MCF 10A (cell line): ENCODE results near the gene GP5. TPM values are rescaled to one million over a fixed set of nuclear protein-coding genes. Genes with fewer than 3 reads are reported as not detected.

Experiments used
- BruUV-seq: library from RNA; stranded (reverse); fragments of 400-500 nt; replicated peaks from 2 replicates; lab custom pipeline; 2021; lab: Mats Ljungman, UMichigan
- CTCF ChIA-PET: fragments of 300-600 bp; sonication (Branson Sonifier 250); formaldehyde crosslinking; extraction: SDS; loops from one replicate; lab custom pipeline; 2021; ENCODE audit warnings: antibody characterized with exemption, inconsistent platforms; lab: Yijun Ruan, JAX
- POLR2A ChIA-PET: fragments of 300-600, 350-650 bp; sonication (Branson Sonifier 250); formaldehyde crosslinking; extraction: SDS; loops from one replicate; lab custom pipeline; 2020; ENCODE audit warnings: antibody characterized with exemption, inconsistent platforms; lab: Yijun Ruan, JAX
- DNase-seq: peaks from one replicate; pipeline ENCODE4 v3.0.0-alpha.2; 2018; ENCODE audit not compliant: unreplicated experiment
- H3K27ac Mint-ChIP-seq: one replicate; pipeline ENCODE4 v1.8.0; 2022; ENCODE audit warnings: mild to moderate bottlenecking, low read depth, mixed read lengths; ENCODE audit not compliant: unreplicated experiment
- H3K27me3 Mint-ChIP-seq: one replicate; pipeline ENCODE4 v1.8.0; 2022; ENCODE audit warnings: mixed read lengths; ENCODE audit not compliant: insufficient read depth, unreplicated experiment
- H3K36me3 Mint-ChIP-seq: one replicate; pipeline ENCODE4 v1.8.0; 2022; ENCODE audit warnings: mild to moderate bottlenecking, moderate library complexity, mixed read lengths; ENCODE audit not compliant: insufficient read depth, unreplicated experiment
- H3K4me1 Mint-ChIP-seq: one replicate; pipeline ENCODE4 v1.8.0; 2022; ENCODE audit warnings: mixed read lengths; ENCODE audit not compliant: insufficient read depth, unreplicated experiment
- H3K4me3 Mint-ChIP-seq: one replicate; pipeline ENCODE4 v1.8.0; 2022; ENCODE audit warnings: mild to moderate bottlenecking, moderate library complexity, mixed read lengths; ENCODE audit not compliant: unreplicated experiment
- H3K9me3 Mint-ChIP-seq: one replicate; pipeline ENCODE4 v1.8.0; 2022; ENCODE audit warnings: mixed read lengths; ENCODE audit not compliant: unreplicated experiment
- intact Hi-C: fragments of 100-400 bp; cut with micrococcal nuclease; formaldehyde crosslinking; loops from 2 replicates; pipeline ENCODE4 v1.14.1; 2022
- total RNA-seq: library from RNA; stranded (reverse); gene quantifications from 2 replicates; pipeline ENCODE4 v1.2.3, GENCODE V29; 2022
- TF ChIP-seq, protein P1 (sequence below): fragments of 200-600 bp; IDR thresholded peaks from one replicate; pipeline ENCODE4 v1.8.0; 2022; ENCODE audit warnings: antibody characterized with exemption, mild to moderate bottlenecking; ENCODE audit not compliant: unreplicated experiment

Gene GP5
- total RNA-seq, 1 experiment from 2014 or later: not detected

DNA sequence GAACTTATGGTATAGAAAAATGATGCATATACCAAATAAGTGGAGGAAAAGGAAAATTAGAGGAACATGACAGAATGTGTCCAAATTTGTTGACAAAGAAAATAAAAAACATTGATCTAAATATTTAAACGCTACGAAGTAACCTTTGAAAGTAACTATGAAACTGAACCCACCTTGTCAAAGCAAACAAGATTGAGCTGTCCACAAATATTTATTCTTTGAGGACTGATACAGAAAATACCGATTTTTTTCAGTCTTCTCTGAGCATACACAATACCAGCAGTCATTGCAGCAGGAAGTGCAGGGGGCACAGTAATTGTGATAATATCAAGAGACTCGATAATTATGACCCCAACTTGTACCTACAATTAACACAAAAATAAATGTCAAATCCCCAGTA lies 47.7 kb upstream of the GP5 start:
- TF ChIP-seq, protein P1, sequence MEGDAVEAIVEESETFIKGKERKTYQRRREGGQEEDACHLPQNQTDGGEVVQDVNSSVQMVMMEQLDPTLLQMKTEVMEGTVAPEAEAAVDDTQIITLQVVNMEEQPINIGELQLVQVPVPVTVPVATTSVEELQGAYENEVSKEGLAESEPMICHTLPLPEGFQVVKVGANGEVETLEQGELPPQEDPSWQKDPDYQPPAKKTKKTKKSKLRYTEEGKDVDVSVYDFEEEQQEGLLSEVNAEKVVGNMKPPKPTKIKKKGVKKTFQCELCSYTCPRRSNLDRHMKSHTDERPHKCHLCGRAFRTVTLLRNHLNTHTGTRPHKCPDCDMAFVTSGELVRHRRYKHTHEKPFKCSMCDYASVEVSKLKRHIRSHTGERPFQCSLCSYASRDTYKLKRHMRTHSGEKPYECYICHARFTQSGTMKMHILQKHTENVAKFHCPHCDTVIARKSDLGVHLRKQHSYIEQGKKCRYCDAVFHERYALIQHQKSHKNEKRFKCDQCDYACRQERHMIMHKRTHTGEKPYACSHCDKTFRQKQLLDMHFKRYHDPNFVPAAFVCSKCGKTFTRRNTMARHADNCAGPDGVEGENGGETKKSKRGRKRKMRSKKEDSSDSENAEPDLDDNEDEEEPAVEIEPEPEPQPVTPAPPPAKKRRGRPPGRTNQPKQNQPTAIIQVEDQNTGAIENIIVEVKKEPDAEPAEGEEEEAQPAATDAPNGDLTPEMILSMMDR: no peak
- no peak overlapping the region for H3K4me3 Mint-ChIP-seq
- H3K27me3 Mint-ChIP-seq: no peaks in the 10 kb centered on the region
- DNase-seq: no peak
- H3K9me3 Mint-ChIP-seq: no peaks in the 10 kb centered on the region
- intact Hi-C loops: no loop called here
- H3K36me3 Mint-ChIP-seq: peaks cover 88% of the 10 kb centered on the region
- no peaks in the 10 kb centered on the region for H3K4me1 Mint-ChIP-seq
- BruUV-seq: no TSS peak
- CTCF ChIA-PET: interaction anchor here (0.7 to 1.6 kb wide), 2 partner anchors 40 to 147 kb away, joined by 3 read pairs; no protein-coding TSS in a partner anchor
- no peak overlapping the region for H3K27ac Mint-ChIP-seq
- POLR2A ChIA-PET: interaction anchor here (0.6 kb wide), 1 partner anchor 203 kb away, joined by 3 read pairs; no protein-coding TSS in a partner anchor

DNA sequence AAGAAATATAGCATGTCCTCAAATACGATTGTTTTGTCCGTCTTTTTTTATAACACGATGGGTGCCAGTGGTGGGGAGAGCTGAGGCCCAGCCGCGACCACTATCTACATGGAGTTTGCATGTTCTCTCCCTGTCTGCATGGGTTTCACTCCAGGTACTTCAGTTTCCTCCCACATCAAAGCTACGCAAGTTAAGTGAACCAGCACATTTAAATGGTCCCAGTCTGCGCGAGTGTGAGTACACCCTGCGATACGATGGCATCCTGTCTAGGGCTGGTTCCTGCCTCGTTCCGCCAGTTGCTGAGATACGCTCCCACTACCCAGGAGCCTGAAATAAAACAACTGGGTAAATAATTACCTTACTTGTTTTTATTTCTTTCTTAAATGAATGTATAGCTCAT lies 47.1 kb upstream of the GP5 start:
- Mint-ChIP-seq H3K4me1 (no peaks in the 10 kb centered on the region), H3K27ac (no peak overlapping the region), H3K4me3 (no peak overlapping the region), H3K9me3 (no peaks in the 10 kb centered on the region), H3K27me3 (no peaks in the 10 kb centered on the region), H3K36me3 (peaks cover 88% of the 10 kb centered on the region)
- CTCF ChIA-PET: interaction anchor here (0.6 to 1.6 kb wide), 2 partner anchors 29 to 40 kb away, joined by 3 read pairs; no protein-coding TSS in a partner anchor
- DNase-seq: no peak
- BruUV-seq: no TSS peak
- POLR2A ChIA-PET: no interaction called here
- TF ChIP-seq, protein P1: no peak
- intact Hi-C loops: no loop called here

DNA sequence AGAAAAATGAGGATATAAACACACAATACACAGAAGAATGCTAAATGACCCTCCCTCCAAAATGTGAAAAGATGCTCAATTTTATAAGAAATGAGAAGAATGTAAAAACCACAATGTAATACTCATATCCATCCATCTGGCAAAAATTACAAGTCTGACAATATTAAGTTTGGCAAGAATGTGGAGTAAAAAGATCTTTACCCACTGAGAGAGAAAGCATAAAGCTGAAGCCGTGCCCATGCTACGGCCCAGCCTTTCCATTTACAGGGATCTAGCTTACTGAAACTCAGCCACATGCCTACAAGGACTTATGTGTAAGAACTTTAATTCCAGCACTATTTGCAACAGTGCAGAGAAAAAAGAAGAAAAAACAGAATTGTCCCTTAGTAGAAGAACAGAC lies 44.8 kb upstream of the GP5 start:
- Mint-ChIP-seq H3K36me3 (peaks cover 91% of the 10 kb centered on the region), H3K4me1 (no peaks in the 10 kb centered on the region), H3K27ac (no peak overlapping the region), H3K4me3 (no peak overlapping the region), H3K27me3 (no peaks in the 10 kb centered on the region), H3K9me3 (no peaks in the 10 kb centered on the region)
- BruUV-seq: no TSS peak
- CTCF ChIA-PET: no interaction called here
- POLR2A ChIA-PET: interaction anchor here (0.7 kb wide), 1 partner anchor 149 kb away, joined by 3 read pairs; no protein-coding TSS in a partner anchor
- TF ChIP-seq, protein P1: no peak
- no peak for DNase-seq
- intact Hi-C loops: no loop called here

DNA sequence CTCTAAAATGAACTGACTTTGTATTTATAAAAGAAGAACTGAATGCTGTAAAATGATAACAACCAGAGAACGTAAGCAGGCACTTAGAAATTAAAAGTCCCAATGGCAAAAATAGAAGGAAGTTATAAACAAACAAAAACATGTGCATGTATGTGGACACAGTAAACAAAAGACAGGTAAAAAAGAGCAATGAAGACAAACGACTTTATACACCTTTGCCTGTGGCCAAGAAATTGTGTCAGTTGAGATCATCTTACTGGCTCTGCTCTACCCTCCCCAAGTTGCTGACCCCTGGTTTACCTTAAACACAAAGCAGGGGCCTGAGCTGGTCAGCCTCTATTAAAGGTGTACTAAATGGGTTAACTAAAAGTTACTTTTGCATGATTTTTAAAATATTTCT lies 41.7 kb upstream of the GP5 start:
- TF ChIP-seq, protein P1: no peak
- ChIA-PET POLR2A (no interaction called here), CTCF (interaction anchor here (1.0 to 1.1 kb wide), 2 partner anchors 34 to 156 kb away, joined by 4 to 5 read pairs; no protein-coding TSS in a partner anchor)
- BruUV-seq: no TSS peak
- no peak overlapping the region for H3K4me3 Mint-ChIP-seq
- intact Hi-C loops: no loop called here
- H3K36me3 Mint-ChIP-seq: peaks cover 90% of the 10 kb centered on the region
- DNase-seq: no peak
- no peaks in the 10 kb centered on the region for H3K9me3 Mint-ChIP-seq
- H3K27ac Mint-ChIP-seq: peak overlapping the region; percentile 73
- no peaks in the 10 kb centered on the region for H3K4me1 Mint-ChIP-seq
- H3K27me3 Mint-ChIP-seq: no peaks in the 10 kb centered on the region
